Measurements from ENCODE around the gene XKR3.

GRCh38 chr22:16789860-16790493 lies 35.2 kb downstream of the XKR3 start:
- no peak for TF ChIP-seq POLR2A (IDR thresholded peaks at IDR 0.05; ENCODE audit: low read depth, low read length)
- TF ChIP-seq POLR2AphosphoS5 (IDR thresholded peaks at IDR 0.05; ENCODE audit: low read depth, low read length) = no peak
